Activated CD4-positive, alpha-beta T cell treated with anti-CD3 and anti-CD28 coated beads, Interleukin-2, Interleukin-6, amounts not matched to agents 100 ng/mL and 50 ng/mL, durations not matched to agents 16 hours and 8 hours (primary cell): ENCODE measurements around the gene RRP36.
"Not testable (repeated sequence)": the region's sequence is repeated elsewhere in the genome, so short reads cannot be mapped to it uniquely, and the experiment has no call there.

Experiments
- DNase-seq: peaks from one replicate; pipeline ENCODE4 v3.0.0-alpha.2; 2020

The RRP36 gene

GRCh38 chr6:43021270-43022047 lies at the start of gene RRP36:
Gene RRP36 (plus strand): TSS chr6:43021623. CDS start chr6:43021655, 32 bp downstream.
- DNase-seq: peak; percentile 87

- DNase-seq: no peak
Measured at GRCh38 chr6:42971746-42972327, 49.6 kb upstream of the RRP36 start.

- DNase-seq: no peak
Measured at GRCh38 chr6:42973926-42974325, 47.5 kb upstream of the RRP36 start.

- no peak for DNase-seq
Measured at GRCh38 chr6:42974919-42975505, 46.4 kb upstream of the RRP36 start.

- no peak for DNase-seq
Measured at GRCh38 chr6:42978487-42978838, 43.0 kb upstream of the RRP36 start.

GRCh38 chr6:42978839-42979522 lies 42.4 kb upstream of the RRP36 start, which contains the start of gene PEX6:
Gene PEX6 (minus strand): TSS chr6:42979181. CDS start chr6:42979150, 31 bp downstream.
- peak; percentile 97 for DNase-seq

- no peak for DNase-seq
Measured at GRCh38 chr6:42979523-42980177, 41.8 kb upstream of the RRP36 start.

GRCh38 chr6:42981836-42982235 lies 39.6 kb upstream of the RRP36 start:
- DNase-seq: no peak

GRCh38 chr6:42984001-42984923 lies 37.2 kb upstream of the RRP36 start, which contains the start of gene PPP2R5D:
Gene PPP2R5D (plus strand): TSS chr6:42984570. CDS start chr6:42984678, 108 bp downstream.
- DNase-seq: peak; percentile 99

- DNase-seq: no peak
Measured at GRCh38 chr6:42984924-42985475, 36.4 kb upstream of the RRP36 start.

- DNase-seq: no peak
Measured at GRCh38 chr6:42987533-42988451, 33.6 kb upstream of the RRP36 start.

GRCh38 chr6:42988486-42989020 lies 32.9 kb upstream of the RRP36 start:
- DNase-seq: no peak

- DNase-seq: no peak
Measured at GRCh38 chr6:42989923-42990322, 31.5 kb upstream of the RRP36 start.

GRCh38 chr6:42993445-42993844 lies 28.0 kb upstream of the RRP36 start:
- DNase-seq: no peak

- DNase-seq: no peak
Measured at GRCh38 chr6:42996513-42996912, 24.9 kb upstream of the RRP36 start.

- not testable (repeated sequence) for DNase-seq
Measured at GRCh38 chr6:42998205-42998604, 23.2 kb upstream of the RRP36 start.

- DNase-seq: no peak
Measured at GRCh38 chr6:43001843-43002242, 19.6 kb upstream of the RRP36 start.

- DNase-seq: no peak
Measured at GRCh38 chr6:43005844-43006243, 15.6 kb upstream of the RRP36 start.

- no peak for DNase-seq
Measured at GRCh38 chr6:43006251-43006650, 15.2 kb upstream of the RRP36 start.

GRCh38 chr6:43007126-43007525 lies 14.3 kb upstream of the RRP36 start:
- no peak for DNase-seq
